Bone marrow (tissue), 2 donors: ENCODE data around the gene NAT14.

ENCODE experiments used
- DNase-seq, 2 donors: peaks; one replicate each; lab custom pipeline; 2025; lab: John Stamatoyannopoulos, UW

Gene NAT14

GRCh38 chr19:55536366-55536765 is 51.4 kb downstream of the NAT14 start:
- no peak for DNase-seq
